MV-4-11 (cell line): Measurements from ENCODE around the gene KRTAP4-6.
"Not testable (repeated sequence)": the region's sequence is repeated elsewhere in the genome, so short reads cannot be mapped to it uniquely, and the experiment has no call there.

Experiments used
- DNase-seq: peaks from one replicate; lab custom pipeline; 2025; lab: John Stamatoyannopoulos, UW

KRTAP4-6 gene

GRCh38 chr17:41140360-41141131, at the start of gene KRTAP4-6:
TSS of gene KRTAP4-6 (minus strand) at chr17:41140544. CDS start at chr17:41140487, 57 bp downstream.
- peak; percentile 3 for DNase-seq

DNA sequence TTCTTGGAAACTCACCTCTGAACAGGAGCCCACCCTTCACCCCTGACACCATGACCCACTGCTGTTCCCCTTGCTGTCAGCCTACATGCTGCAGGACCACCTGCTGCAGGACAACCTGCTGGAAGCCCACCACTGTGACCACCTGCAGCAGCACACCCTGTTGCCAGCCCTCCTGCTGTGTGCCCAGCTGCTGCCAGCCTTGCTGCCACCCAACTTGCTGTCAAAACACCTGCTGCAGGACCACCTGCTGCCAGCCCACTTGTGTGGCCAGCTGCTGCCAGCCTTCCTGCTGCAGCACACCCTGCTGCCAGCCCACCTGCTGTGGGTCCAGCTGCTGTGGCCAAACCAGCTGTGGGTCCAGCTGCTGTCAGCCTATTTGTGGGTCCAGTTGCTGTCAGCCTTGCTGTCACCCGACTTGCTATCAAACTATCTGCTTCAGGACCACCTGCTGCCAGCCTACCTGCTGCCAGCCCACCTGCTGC, 49.5 kb upstream of the KRTAP4-6 start, which contains the start of gene KRTAP9-1:
Gene KRTAP9-1 (plus strand): TSS at position 51 of the 482 bp plus-strand sequence. CDS start 0 bp downstream, at position 51.
- DNase-seq, result not testable (repeated sequence)

GRCh38 chr17:41186872-41187271, 46.5 kb upstream of the KRTAP4-6 start:
- no peak for DNase-seq

DNA sequence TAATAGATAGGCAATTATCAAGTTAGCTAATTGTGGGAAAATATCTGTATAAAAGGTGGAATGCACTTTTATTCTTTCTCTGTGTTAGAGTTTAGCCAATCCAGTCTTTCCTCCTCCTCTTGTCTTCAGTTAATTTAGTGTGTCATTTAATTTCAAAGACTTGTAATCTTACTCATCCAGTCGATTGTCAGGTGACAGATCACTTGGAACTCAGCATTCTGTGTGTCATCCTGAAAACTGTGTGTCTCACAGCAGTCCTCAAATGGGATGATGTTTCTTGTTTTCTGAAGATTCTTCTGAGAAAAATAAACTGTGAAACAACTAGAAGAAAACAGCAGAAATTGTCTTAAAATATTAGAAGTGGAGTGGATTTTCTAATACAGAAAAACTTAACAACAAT, 44.7 kb upstream of the KRTAP4-6 start:
- DNase-seq, result no peak

DNA sequence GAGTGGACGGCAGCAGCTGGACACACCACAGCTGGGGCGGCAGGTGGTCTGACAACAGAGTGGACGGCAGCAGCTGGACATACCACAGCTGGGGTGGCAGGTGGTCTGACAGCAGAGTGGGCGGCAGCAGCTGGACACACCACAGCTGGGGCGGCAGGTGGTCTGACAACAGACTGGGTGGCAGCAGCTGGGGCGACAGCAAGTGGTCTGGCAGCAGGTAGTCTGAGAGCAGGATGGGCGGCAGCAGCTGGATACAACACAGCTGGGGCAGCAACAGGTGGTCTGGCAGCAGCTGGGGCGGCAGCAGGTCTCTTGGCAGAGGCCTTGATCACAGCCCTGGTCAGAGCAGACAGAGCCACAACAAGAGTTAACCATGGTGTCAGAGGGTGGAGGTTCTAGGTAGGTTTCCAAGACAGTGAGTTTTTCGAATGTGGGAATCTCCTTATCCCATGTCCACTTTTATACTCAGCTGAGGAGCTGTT, 44.2 kb upstream of the KRTAP4-6 start, which contains the start of gene KRTAP4-1:
Gene KRTAP4-1 (minus strand): TSS at position 432 of the 482 bp plus-strand sequence. CDS start 57 bp downstream, at position 375.
- no peak for DNase-seq

GRCh38 chr17:41178843-41179616, 38.7 kb upstream of the KRTAP4-6 start:
- DNase-seq, result no peak

DNA sequence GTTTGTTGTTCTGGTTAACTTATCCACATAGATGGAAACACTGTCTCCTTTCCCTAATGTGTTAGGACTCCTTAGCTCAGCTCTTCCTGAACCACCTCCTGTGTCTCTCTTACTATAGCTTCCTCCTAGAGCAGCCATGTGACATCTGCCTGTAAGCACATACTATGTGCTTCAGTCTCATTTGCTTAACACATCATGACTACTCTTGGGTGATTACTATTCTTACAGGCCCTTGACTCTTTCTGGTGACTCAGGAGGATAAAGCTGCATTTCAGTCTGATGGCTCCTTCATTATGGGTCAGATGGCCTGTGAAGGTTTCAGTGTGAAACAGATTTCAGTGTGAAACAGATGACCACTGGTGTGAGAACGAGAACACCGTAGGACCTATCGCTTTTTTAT, 38.0 kb upstream of the KRTAP4-6 start:
- peak; percentile 19 for DNase-seq

- DNase-seq, result no peak
Observed at GRCh38 chr17:41177727-41178271, 37.5 kb upstream of the KRTAP4-6 start, which contains the start of gene KRTAP4-2. TSS of gene KRTAP4-2 (minus strand) at chr17:41178221. CDS start at chr17:41178164, 57 bp downstream.

GRCh38 chr17:41176744-41177387, 36.5 kb upstream of the KRTAP4-6 start:
- peak; percentile 76 for DNase-seq

DNA sequence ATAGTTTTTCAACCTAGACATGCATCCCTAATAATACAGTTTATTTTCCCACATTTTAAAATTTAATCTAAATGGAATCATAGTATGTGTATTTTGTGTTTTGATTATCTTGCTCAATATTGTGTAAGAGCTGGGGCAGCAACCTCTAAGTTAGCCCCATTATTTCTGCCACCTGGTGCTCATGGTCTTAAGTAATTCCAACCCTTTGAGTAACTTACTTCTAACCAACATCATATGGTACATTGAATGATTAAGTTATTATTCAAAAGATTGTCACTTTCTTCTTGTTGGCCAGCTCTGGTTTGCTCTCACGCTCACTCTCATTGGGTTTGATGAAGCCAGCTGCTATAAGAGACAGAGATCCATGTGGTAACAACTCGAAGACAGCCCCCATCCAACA, 31.5 kb upstream of the KRTAP4-6 start:
- DNase-seq, result no peak

GRCh38 chr17:41168121-41168520, 27.8 kb upstream of the KRTAP4-6 start, which contains the start of gene KRTAP4-3:
TSS of gene KRTAP4-3 (minus strand) at chr17:41168221. CDS start at chr17:41168172, 49 bp downstream.
- DNase-seq, result no peak

DNA sequence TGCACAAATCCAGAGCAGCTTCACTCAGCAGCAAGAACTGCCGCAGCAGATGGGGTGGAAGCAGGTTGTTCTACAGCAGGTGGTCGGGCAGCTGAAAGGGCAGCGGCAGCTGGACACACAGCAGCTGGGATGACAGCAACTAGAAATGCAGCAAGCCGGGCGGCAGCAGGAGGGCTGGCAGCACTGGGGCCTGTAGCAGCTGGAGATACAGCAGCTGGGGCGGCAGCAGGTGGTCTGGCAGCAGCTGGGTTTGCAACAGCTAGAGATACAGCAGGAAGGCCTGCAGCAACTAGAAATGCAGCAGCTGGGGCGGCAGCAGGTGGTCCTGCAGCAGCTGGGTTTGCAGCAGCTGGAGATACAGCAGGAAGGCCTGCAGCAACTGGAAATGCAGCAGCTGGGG, 27.2 kb upstream of the KRTAP4-6 start:
- no peak for DNase-seq

GRCh38 chr17:41163828-41164227, 23.5 kb upstream of the KRTAP4-6 start:
- DNase-seq, result no peak

GRCh38 chr17:41160648-41161047, 20.3 kb upstream of the KRTAP4-6 start, which contains the start of gene KRTAP4-4:
TSS of gene KRTAP4-4 (minus strand) at chr17:41160748. CDS start at chr17:41160691, 57 bp downstream.
- DNase-seq, result no peak

GRCh38 chr17:41160190-41160589, 19.8 kb upstream of the KRTAP4-6 start:
- DNase-seq, result not testable (repeated sequence)

- DNase-seq, result no peak
Observed at GRCh38 chr17:41153856-41154255, 13.5 kb upstream of the KRTAP4-6 start.

DNA sequence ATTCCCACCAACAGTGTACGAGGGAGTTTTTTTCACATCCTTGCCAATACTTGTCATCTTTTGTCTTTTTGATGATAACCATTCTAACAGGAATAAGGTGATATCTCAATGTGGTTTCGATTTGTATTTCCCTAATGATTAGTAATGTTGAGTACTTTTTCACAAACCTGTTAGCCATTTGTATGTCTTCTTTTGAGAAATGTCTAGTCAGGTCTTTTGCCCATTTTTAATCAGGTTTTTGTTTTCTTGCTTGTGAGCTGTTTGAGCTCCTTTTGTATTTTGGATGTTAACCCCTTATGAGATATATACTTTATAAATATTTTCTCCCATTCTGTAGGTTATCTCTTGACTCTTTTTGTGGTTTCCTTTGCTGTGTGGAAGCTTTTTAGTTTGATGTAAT, 11.2 kb upstream of the KRTAP4-6 start:
- no peak for DNase-seq

GRCh38 chr17:41150026-41150425, 9.7 kb upstream of the KRTAP4-6 start:
- DNase-seq, result no peak

- no peak for DNase-seq
Observed at GRCh38 chr17:41149652-41149985, 9.3 kb upstream of the KRTAP4-6 start, which contains the start of gene KRTAP4-5. TSS of gene KRTAP4-5 (minus strand) at chr17:41149825. CDS start at chr17:41149767, 58 bp downstream.

DNA sequence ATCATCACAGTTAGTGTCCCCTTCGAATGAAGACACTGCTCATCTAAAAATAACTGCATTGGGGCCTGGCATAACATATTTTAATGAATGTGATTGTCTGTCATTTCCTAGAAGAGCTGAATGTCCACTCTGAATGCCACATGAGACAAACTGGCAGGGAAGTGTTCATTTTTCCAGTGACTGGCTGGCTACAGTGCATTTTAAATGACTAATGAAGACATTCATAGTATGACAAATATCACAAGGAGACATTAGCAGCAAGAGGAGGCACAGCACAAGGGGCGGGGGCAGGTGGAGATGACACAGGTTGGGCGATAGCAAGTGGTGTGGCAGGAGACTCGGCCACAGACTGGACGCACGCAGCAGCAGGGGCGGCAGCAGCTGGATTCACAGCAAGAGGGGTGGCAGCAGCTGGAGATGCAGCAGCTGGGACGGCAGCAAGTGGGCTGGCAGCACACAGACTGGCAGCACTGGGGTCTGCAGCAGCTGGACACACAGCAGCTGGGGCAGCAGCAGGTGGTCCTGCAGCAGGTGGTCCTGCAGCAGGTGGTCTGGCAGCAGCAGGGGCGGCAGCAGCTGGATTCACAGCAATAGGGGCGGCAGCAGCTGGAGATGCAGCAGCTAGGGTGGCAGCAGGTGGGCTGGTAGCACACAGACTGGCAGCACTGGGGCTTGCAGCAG, 8.8 kb upstream of the KRTAP4-6 start:
- not testable (repeated sequence) for DNase-seq
